ENCODE data around the gene MEGF11.

DNA sequence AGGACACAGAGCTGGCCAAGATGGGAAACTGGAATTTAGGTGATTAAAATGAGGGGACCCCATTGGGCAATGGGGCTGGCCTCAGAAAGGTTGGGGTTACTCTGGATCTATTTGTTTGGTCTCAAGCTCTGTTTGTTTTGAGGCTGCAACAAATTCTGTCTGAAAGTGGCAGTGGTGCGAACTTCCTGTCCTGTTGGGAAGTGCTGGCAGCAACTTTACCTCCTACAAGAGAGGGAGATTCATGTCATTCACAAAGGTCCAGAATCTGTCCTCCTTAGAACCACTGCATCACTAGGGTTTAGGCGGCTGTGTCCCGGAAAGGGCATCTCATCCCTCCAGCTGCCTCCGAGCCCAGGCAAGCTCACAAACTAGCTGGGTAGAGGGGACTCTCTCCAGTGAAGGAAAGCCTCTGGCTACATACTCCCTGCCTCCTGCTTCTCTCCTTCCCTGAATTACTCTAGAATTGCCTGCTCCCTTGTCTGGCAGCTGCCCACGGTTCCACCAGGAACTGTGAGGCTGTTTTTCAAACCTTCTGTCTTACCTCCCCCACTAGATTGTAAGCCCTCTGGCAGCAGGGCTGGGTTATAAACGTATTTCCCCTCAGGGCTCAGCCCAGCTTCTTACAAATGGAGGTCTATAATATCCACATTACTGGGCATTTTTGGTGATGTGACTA is 23.6 kb downstream of the MEGF11 start:
- no peak for TF ChIP-seq POLR2A (IDR thresholded peaks at IDR 0.05)
- TF ChIP-seq, protein P1, sequence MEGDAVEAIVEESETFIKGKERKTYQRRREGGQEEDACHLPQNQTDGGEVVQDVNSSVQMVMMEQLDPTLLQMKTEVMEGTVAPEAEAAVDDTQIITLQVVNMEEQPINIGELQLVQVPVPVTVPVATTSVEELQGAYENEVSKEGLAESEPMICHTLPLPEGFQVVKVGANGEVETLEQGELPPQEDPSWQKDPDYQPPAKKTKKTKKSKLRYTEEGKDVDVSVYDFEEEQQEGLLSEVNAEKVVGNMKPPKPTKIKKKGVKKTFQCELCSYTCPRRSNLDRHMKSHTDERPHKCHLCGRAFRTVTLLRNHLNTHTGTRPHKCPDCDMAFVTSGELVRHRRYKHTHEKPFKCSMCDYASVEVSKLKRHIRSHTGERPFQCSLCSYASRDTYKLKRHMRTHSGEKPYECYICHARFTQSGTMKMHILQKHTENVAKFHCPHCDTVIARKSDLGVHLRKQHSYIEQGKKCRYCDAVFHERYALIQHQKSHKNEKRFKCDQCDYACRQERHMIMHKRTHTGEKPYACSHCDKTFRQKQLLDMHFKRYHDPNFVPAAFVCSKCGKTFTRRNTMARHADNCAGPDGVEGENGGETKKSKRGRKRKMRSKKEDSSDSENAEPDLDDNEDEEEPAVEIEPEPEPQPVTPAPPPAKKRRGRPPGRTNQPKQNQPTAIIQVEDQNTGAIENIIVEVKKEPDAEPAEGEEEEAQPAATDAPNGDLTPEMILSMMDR (IDR thresholded peaks at IDR 0.05), result no peak
